GM21528 (cell line): Measurements from ENCODE around the gene KLF16.

Experiments
- ATAC-seq: cut with Tn5 transposase; IDR thresholded peaks from one replicate; pipeline ENCODE4 v1.9.1; 2021; ENCODE audit warnings: mild to moderate bottlenecking, moderate library complexity; ENCODE audit not compliant: unreplicated experiment, low FRiP score

Gene KLF16

GRCh38 chr19:1827566-1828278, 35.7 kb downstream of the KLF16 start:
- ATAC-seq, result no peak

GRCh38 chr19:1826557-1827521, 36.5 kb downstream of the KLF16 start:
- ATAC-seq, result no peak

GRCh38 chr19:1825909-1826556, 37.3 kb downstream of the KLF16 start:
- no peak for ATAC-seq

GRCh38 chr19:1824252-1824622, 39.1 kb downstream of the KLF16 start:
- no peak for ATAC-seq

- ATAC-seq, result no peak
These were observed 39.7 kb downstream of the KLF16 start for GRCh38 chr19:1823539-1824251.

GRCh38 chr19:1823020-1823419, 40.4 kb downstream of the KLF16 start:
- no peak for ATAC-seq

GRCh38 chr19:1822210-1822609, 41.2 kb downstream of the KLF16 start:
- ATAC-seq, result no peak

GRCh38 chr19:1819341-1820255, 43.8 kb downstream of the KLF16 start:
- ATAC-seq, result no peak

GRCh38 chr19:1818549-1819195, 44.7 kb downstream of the KLF16 start:
- no peak for ATAC-seq

GRCh38 chr19:1817553-1818179, 45.7 kb downstream of the KLF16 start:
- ATAC-seq, result no peak

- ATAC-seq, result no peak
These were observed 46.7 kb downstream of the KLF16 start for GRCh38 chr19:1816530-1817298.

GRCh38 chr19:1815605-1816529, 47.5 kb downstream of the KLF16 start:
- ATAC-seq, result no peak

GRCh38 chr19:1814833-1815604, 48.4 kb downstream of the KLF16 start:
- no peak for ATAC-seq

- no peak for ATAC-seq
These were observed 49.0 kb downstream of the KLF16 start for GRCh38 chr19:1814391-1814790.

- ATAC-seq, result no peak
These were observed 49.9 kb downstream of the KLF16 start for GRCh38 chr19:1813192-1814182.
